NCI-H774 (cell line): ENCODE measurements around the gene GAREM1.

ENCODE experiments used
- DNase-seq: peaks from one replicate; lab custom pipeline; 2025; lab: John Stamatoyannopoulos, UW

Gene GAREM1

DNA sequence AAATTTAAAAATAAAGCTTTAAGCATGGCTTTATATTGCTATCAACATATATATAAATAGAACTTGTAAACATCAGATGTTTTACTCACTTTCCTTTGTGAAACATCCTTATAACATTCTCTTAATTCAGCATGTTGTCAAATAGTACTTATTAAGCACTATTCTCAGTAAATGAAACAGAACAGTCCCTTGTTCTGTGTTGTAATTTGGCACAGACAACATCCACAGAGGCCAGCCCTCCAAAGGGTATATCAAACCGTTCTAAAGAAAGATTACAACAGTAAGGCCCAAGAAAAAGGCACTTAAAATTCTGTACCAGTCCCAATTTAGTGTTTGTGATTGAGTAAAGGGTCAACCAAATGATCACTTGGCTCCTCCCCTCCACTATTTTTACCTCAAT, 46.0 kb downstream of the GAREM1 start:
- DNase-seq: no peak

DNA sequence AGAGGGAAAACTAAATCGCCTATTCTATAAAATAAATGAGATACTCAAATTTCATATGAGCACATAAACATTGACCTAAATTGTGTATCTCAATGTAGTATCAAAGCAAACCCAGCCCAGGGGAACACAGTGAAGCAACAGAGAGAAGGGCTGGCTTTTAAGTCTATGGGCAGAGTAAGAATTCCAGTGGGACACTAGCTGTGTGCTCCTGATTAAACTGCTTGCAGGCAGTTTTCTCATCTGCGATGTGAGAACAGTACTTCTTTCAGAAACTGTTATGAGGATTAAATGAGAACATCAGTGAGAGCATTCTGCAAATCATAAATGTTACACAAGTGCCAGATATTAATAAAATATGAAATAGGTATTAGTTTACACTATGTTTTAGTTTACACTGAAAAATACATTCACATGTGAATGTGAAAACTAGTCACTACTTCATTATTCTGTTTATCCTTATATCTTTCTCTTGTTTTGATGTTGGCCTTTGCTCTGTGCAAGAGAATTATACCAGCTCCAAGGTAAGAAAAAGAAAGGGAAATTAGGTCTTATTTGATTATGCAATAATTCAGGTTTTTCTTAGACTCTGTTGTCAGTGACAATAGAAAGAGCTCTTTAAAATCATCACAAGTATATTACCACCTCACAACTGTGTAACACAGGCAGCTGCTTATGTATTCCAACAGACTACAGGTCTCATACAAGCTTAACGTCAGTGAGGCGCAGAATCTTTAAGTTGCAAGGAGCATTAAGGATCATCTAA, 47.5 kb downstream of the GAREM1 start:
- DNase-seq: no peak

DNA sequence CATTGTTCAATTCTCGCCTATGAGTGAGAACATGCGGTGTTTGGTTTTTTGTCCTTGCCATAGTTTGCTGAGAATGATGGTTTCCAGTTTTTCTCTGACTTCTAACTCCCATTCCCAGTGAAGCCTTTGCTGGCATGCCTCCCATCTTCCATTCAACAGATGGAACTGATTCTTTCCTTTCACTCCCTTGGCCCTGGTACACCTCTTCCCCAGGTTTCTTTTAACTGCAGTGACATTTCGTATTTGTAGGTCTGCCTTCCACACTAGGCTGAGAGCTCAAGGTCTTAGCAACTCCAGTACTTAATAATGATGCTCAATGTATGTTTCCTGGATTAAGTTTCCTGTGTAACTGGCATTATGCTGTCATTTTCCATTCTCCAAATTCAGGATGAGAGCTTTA, 48.5 kb downstream of the GAREM1 start:
- DNase-seq: no peak

- no peak for DNase-seq
These were observed 50.5 kb downstream of the GAREM1 start for GRCh38 chr18:32420084-32420750.

GRCh38 chr18:32418148-32418547, 52.5 kb downstream of the GAREM1 start:
- no peak for DNase-seq

GRCh38 chr18:32405588-32405987, 65.1 kb downstream of the GAREM1 start:
- DNase-seq: no peak

- DNase-seq: no peak
These were observed 69.1 kb downstream of the GAREM1 start for GRCh38 chr18:32401621-32402020.

DNA sequence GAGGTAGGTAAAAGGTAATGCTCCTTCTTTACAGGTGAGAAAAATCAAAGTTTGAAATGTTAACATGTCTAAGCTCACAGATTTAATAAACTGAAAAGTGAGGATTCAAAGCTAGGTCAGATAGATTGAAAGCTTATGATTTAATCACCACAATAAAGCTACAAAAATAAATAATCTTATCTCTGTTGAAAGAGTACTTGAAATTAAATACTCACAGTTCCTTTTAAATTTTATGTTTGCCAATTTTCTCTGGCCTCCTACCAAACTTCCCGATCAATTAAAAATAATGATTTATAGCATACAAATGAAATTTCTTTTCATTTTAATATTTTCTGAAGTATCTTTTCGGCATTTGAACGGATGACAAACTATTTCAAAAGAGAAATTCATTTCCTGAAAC, 77.3 kb downstream of the GAREM1 start:
- DNase-seq: no peak

DNA sequence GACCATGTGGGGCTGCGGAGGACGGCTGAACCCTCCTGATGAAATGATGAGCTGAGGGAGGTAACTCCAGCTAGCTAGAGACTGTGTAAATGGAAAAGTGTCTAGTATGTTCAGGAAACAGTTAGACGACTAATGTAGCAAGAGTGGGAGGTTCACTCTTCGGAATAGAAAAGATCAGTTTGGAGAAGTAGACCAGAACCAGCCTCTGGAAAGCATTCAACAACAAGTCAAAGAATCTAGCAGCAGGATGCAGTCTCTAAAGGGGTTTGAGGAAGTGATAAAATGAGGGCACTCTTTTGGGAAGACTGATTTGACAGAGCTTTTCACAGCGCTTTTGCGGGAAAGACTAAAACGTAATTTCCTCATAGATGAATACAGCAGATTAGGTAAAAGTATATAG, 79.6 kb downstream of the GAREM1 start:
- DNase-seq: no peak

GRCh38 chr18:32389858-32390257, 80.8 kb downstream of the GAREM1 start:
- DNase-seq: peak; percentile 64

- no peak for DNase-seq
These were observed 81.5 kb downstream of the GAREM1 start for GRCh38 chr18:32389191-32389590.

DNA sequence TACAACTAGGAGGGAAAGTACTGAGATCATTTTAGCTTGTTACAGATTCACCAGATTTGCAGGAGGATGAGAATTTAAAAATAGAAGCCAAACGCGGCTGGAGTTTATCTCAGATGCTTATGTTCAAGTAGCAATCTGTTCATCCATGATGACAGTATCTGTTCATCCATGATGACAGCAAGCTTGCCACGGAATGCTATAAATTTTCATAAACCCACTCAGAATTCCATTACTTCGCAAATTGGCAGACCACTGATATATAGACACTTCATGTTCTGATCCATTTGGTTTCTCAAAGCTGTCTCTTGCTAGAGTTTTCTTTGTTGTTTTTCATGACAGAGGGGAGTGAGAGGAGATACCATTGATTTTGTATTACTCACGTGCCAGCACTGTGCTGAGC, 84.2 kb downstream of the GAREM1 start:
- no peak for DNase-seq

DNA sequence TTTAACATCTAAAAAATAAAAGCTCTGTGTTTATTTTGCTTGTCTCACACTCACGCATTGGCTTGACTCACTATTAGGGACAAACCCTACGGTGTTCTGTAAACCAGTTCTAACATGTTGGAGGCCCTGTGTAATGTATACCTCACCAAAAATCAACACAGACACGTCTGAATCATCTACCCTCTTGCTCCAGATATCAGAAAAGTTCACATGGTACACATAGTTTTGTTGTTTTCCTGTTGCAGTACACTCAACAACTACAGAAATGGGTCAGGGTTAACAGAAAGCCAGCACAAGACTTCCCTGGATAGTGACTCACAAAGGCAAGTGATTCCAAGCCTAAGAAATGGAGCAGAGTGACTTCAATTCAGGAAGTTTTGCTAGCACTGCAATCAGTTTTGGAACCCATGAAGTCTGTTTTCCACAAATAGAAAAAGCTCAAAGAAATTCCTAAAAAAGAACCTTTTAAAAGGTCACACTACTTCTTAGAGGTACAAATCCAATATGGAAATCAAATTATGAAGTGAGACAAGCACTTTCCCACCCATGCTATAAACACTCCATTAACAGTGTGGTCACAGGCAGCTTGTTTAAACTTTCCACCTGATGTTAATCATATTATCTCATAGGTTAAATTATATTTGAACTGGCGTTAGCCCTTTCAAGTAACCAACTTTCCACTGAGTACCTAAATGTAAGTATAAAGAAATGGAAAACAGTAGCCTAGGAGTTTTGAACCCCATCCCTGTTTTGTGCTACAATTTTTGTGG, 87.4 kb downstream of the GAREM1 start:
- DNase-seq: no peak

DNA sequence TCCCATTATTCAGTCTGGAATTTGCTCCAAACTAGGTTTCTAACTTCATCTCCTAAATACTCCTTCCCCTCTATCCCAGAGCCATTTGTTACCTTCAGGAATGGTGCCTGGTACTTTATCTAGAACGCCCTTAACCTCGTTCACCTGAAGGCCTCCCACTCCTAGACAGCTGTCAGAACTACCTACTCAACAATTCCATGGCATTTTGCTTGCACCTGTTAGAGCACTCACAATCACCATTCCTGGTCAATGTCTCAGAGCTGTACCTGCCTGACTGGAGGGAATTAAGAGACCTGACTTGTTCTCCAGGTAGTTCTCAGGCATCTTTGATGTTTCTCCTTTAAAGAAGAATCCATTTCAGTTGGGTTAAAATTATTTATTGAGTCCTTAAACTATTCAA, 88.9 kb downstream of the GAREM1 start:
- no peak for DNase-seq

DNA sequence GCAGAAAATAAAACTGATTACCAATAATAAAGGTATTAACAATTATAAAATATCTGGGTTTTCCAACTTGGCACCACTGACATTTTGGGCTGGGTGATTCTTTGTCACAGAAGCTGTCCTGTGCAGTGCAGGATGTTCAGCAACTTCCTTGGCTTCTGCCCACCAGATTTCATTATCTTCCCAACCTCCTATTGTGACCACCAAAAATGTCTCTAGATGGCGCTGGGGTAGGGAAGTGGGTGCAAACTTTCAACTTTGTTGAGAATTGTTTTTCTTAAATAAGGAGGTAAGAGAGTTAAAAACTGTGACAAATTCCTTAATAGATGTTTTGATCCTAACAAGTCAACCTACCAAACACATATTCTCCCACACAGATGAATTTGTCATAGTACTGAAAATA, 90.1 kb downstream of the GAREM1 start:
- DNase-seq: no peak

- DNase-seq: no peak
These were observed 90.8 kb downstream of the GAREM1 start for GRCh38 chr18:32379891-32380290.

GRCh38 chr18:32378705-32379104, 92.0 kb downstream of the GAREM1 start:
- DNase-seq: peak; percentile 79

- DNase-seq: peak; percentile 77
These were observed 96.7 kb downstream of the GAREM1 start for GRCh38 chr18:32373995-32374394.

- DNase-seq: no peak
These were observed 97.2 kb downstream of the GAREM1 start for GRCh38 chr18:32373505-32373904.

GRCh38 chr18:32372381-32373061, 98.2 kb downstream of the GAREM1 start:
- DNase-seq: peak; percentile 86

DNA sequence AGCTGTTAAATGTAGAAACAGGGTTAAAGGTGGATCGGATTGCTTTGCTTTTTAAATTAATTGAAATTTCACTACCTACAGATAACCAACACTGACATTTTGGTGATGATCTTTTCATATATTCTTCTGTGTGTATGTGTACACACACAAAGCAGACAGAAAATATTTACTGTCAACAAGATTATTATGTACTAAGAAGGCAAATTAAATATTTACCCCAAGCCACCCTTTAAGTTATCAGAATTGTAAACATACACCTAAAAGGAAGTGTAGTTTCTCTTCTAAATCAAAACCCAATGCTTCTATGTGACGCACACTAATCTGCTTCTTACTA, 98.7 kb downstream of the GAREM1 start:
- no peak for DNase-seq

GRCh38 chr18:32371384-32371783, 99.3 kb downstream of the GAREM1 start:
- no peak for DNase-seq

DNA sequence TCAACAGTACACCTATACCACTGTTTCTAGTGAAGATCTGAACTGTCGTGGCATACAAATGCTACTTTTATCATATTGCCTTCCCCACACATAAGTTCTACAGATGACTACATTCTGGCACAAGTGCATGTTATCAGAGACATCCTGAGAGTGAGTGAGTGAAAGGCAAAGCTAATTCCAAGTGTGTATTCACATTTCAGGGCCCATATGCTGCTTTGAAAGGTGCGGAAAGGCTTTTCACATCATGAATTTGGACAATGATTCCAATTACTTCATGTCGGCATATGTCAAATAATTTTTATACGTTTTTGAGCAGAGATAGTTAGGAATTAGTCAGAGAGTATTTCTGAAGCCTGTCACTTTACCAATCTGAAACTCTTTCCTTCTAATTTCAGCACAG, 101.7 kb downstream of the GAREM1 start:
- DNase-seq: no peak
